Activated CD4-positive, alpha-beta T cell treated with anti-CD3 and anti-CD28 coated beads, Interleukin-2, amount 10 ng/mL, durations not matched to agents 24 days and 14 days (primary cell): ENCODE measurements around the gene GBGT1. TPM values are rescaled to one million over a fixed set of nuclear protein-coding genes. Genes with fewer than 3 reads are reported as not detected.
A peak's percentile ranks its signal among the peaks of the same experiment; 100 is the strongest.

Source experiments
- DNase-seq: peaks from one replicate; pipeline ENCODE4 v3.0.0; 2022
- H3K27ac Mint-ChIP-seq: one replicate; pipeline ENCODE4 v1.8.0; 2022; ENCODE audit warnings: mild to moderate bottlenecking, mixed read lengths
- H3K27me3 Mint-ChIP-seq: one replicate; pipeline ENCODE4 v1.8.0; 2022; ENCODE audit warnings: mixed read lengths
- H3K36me3 Mint-ChIP-seq: one replicate; pipeline ENCODE4 v1.8.0; 2022; ENCODE audit warnings: low read depth, mild to moderate bottlenecking, mixed read lengths
- H3K4me1 Mint-ChIP-seq: one replicate; pipeline ENCODE4 v1.8.0; 2021; ENCODE audit warnings: mixed read lengths
- H3K4me3 Mint-ChIP-seq: one replicate; pipeline ENCODE4 v1.8.0; 2022; ENCODE audit warnings: mild to moderate bottlenecking, moderate library complexity, mixed read lengths
- H3K9me3 Mint-ChIP-seq: one replicate; pipeline ENCODE4 v1.8.0; 2021; ENCODE audit warnings: mixed read lengths
- intact Hi-C: fragments of 100-400 bp; cut with micrococcal nuclease; formaldehyde crosslinking; loops from one replicate; pipeline ENCODE4 v1.15.1; 2023
- total RNA-seq: library from RNA; stranded (reverse); gene quantifications from 2 replicates; pipeline ENCODE4 v1.2.3, GENCODE V29; 2022

Gene GBGT1
- total RNA-seq, 1 donor from 2014 or later, result 8.2 TPM

DNA sequence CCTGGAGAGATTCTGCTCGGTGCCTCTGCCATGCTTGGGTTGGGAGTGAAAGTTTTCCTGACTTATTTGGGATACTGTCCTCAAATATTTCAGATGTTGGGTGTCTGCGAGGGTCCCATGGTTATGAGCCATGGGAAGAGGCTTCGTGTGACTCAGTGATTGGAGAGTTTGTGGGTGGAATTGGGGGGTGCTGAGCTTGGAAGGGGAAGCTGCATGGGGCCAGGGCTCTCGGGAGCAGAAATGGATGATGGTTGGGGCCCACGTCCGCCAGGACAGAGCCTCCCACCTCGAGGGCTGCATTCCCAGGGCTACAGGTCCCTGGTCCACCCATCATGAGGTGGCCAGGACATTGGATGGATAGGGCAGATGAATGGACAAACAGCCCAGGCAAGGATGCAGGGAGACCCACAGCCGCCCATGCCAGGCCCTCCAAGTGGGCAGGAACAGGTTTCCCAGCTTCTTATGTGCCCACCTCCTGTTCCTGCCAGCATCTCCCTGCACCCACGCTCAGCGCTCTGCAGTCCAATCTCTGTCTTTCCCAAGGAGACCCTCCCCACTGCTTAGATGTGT lies 39.9 kb upstream of the GBGT1 start:
- Mint-ChIP-seq H3K27ac (no peak overlapping the region), H3K36me3 (no peaks in the 10 kb centered on the region), H3K9me3 (no peaks in the 10 kb centered on the region), H3K4me1 (peaks cover 3% of the 10 kb centered on the region), H3K4me3 (no peak overlapping the region), H3K27me3 (peaks cover 8% of the 10 kb centered on the region)
- DNase-seq, result no peak
- intact Hi-C loops, result no loop called here

GRCh38 chr9:133202688-133203453 lies 39.2 kb upstream of the GBGT1 start:
- DNase-seq, result no peak
- Mint-ChIP-seq H3K4me3 (no peak overlapping the region), H3K4me1 (peaks cover 3% of the 10 kb centered on the region), H3K9me3 (no peaks in the 10 kb centered on the region), H3K27me3 (peaks cover 8% of the 10 kb centered on the region), H3K27ac (no peak overlapping the region), H3K36me3 (no peaks in the 10 kb centered on the region)
- intact Hi-C loops, result no loop called here

DNA sequence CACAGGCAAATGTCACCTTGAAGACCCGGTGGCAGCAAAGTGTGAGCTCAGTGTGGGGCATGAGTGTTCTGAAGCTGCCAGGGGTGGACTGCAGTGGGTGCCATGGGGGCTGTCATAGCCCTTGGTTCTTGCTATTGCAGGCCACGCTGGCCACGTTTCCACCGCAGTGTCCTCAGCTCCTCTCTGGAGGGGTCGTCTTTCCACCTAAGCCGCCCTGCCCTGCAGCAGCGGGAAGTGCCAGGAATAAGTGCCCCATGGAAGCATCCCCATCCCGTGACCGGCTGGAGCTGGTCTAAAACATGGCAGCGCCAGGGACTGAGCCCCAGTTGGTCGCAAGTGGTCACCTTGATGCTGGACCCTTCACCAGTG lies 38.4 kb upstream of the GBGT1 start:
- no peaks in the 10 kb centered on the region for H3K36me3 Mint-ChIP-seq
- peaks cover 9% of the 10 kb centered on the region for H3K27me3 Mint-ChIP-seq
- DNase-seq, result no peak
- intact Hi-C loops, result no loop called here
- no peak overlapping the region for H3K27ac Mint-ChIP-seq
- no peaks in the 10 kb centered on the region for H3K9me3 Mint-ChIP-seq
- H3K4me3 Mint-ChIP-seq, result no peak overlapping the region
- peaks cover 3% of the 10 kb centered on the region for H3K4me1 Mint-ChIP-seq

DNA sequence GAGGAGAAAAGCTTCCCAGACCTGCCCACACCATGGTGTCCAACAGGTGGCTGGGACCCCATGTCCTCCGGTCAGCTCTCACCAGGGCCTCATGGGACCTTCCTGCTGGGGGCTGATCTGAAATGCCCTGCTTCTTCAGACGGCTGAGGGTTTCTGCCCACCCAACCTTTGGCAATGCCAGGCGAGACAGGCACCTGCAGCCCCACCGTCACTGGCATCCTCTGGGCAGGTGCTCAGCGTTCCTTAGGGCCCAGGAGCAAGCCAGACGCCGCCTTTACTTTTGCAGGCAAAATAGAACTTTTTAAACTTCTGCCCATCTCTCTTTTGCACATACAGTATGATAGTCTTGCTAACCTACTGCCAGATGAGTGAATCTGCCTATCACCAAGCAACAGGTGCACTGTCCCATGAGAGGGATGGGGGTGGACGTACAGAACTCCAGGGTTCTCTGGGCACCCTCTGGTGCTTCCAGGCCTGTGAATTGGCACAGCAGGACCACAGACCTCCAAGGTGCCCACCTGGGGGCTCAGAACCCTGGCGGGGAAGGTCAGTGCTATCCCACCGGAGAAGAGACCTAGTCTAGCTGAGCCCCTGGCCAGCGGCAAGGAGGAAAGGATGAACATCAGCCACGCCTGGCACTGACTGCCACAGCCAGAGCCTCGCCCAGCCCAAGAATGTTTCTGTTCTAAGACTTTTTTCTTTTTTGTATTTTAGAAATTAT lies 37.9 kb upstream of the GBGT1 start:
- H3K9me3 Mint-ChIP-seq, result no peaks in the 10 kb centered on the region
- intact Hi-C loops, result no loop called here
- H3K27me3 Mint-ChIP-seq, result peaks cover 12% of the 10 kb centered on the region
- DNase-seq, result no peak
- no peaks in the 10 kb centered on the region for H3K36me3 Mint-ChIP-seq
- H3K4me1 Mint-ChIP-seq, result peaks cover 3% of the 10 kb centered on the region
- H3K27ac Mint-ChIP-seq, result no peak overlapping the region
- no peak overlapping the region for H3K4me3 Mint-ChIP-seq

GRCh38 chr9:133200631-133201030 lies 36.9 kb upstream of the GBGT1 start:
- intact Hi-C loops, result no loop called here
- Mint-ChIP-seq H3K4me1 (peaks cover 3% of the 10 kb centered on the region), H3K9me3 (no peaks in the 10 kb centered on the region), H3K27me3 (peaks cover 14% of the 10 kb centered on the region), H3K27ac (no peak overlapping the region), H3K36me3 (no peaks in the 10 kb centered on the region), H3K4me3 (no peak overlapping the region)
- DNase-seq, result no peak

DNA sequence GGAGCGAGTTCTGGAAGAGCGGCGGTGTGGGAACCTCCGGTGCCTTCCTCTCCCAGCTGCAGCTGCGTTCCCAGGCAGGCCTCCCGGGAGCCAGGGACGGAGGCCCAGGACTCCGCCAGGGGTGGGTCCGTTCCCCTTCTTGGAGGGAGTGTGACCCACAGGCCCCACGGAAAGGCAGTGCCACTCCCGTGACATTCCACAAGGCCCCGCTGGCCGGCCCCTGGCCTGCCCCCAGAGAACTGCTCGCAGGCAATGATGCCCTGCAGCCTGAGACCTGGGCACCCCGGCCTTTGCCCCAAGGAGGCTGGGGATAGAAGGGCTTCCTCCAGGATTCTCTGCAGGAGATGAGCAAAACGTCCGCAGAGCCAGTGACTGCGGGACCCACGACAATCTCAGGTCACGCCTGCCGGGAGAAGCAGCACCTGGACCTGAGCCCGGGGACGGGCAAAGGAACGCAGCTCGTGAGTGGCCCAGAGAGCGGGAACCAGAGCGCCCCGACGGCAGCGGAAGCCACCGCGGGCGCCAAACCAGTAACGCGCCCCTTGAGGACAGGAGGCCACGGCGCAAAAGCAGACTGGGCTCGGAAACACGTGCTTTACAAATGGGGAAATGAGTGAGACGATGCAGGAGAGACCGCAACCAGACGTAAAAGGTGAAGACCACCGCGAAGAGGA lies 36.1 kb upstream of the GBGT1 start:
- Mint-ChIP-seq H3K27me3 (peaks cover 19% of the 10 kb centered on the region), H3K4me3 (peak overlapping the region; percentile 75), H3K4me1 (peaks cover 3% of the 10 kb centered on the region), H3K36me3 (peaks cover 2% of the 10 kb centered on the region), H3K9me3 (peaks cover 4% of the 10 kb centered on the region), H3K27ac (no peak overlapping the region)
- peak; percentile 76 for DNase-seq
- intact Hi-C loops, result no loop called here

DNA sequence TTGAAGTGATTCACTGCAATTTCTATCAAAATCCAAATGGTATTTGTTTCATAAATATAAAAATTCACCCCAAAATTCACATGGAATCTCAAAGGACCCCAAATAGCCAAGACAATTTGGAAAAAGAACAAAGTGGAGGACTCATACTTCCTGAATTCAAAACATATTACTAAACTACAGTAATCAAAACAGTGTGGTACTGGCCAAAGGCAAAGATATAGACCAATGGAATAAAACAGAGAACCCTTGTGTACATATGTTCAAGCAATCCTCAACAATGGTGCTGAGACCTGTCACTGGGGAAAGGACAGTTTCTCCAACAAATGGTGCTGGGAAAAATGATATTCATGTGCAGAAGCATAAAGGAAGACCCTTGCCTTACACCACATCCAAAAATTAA lies 31.3 kb upstream of the GBGT1 start:
- Mint-ChIP-seq H3K27ac (no peak overlapping the region), H3K27me3 (peaks cover 22% of the 10 kb centered on the region), H3K4me1 (peaks cover 3% of the 10 kb centered on the region), H3K36me3 (peaks cover 2% of the 10 kb centered on the region), H3K9me3 (peaks cover 4% of the 10 kb centered on the region), H3K4me3 (no peak overlapping the region)
- no peak for DNase-seq
- intact Hi-C loops, result no loop called here

DNA sequence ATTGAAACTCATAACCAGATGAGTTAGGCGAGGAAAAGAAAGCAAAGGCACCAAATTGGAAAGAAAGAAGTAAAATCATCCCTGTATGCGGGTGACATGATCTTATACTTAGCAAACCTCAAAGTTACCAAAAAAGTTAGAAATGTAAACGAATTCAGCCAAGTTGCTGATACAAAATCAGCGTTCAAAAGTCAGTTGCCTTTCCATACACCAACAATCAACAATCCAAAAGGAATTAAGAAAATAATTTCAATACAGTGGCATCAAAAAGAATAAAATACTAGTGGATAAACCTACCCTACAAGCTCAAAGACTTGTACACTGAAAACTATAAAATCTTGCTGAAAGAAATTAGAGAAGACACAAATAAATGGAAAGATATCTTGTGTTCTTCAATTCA lies 30.9 kb upstream of the GBGT1 start:
- Mint-ChIP-seq H3K36me3 (peaks cover 2% of the 10 kb centered on the region), H3K27me3 (peaks cover 21% of the 10 kb centered on the region), H3K9me3 (peaks cover 4% of the 10 kb centered on the region), H3K27ac (no peak overlapping the region), H3K4me1 (peaks cover 3% of the 10 kb centered on the region), H3K4me3 (no peak overlapping the region)
- intact Hi-C loops, result no loop called here
- no peak for DNase-seq

DNA sequence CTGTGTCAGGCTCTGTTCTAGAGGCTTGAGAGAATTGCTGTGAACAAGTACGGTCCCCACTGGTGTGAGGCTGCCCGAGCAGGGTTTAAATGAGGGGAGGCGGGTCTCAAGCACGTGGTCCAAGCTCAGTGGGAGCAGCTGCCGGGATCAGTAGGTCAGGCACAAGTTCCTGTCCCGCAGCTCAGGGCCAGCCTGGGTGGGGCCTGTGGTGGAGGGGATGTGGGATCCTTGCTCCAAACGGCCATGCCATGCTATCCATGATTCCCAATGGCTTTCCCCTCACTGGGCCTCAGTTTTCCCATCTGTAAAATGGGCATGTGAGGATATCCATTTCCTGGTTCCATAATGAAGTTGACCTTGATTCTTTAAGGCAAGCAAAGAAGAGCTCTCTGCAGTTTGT lies 28.3 kb upstream of the GBGT1 start:
- DNase-seq, result no peak
- Mint-ChIP-seq H3K4me3 (no peak overlapping the region), H3K4me1 (no peaks in the 10 kb centered on the region), H3K27me3 (peaks cover 33% of the 10 kb centered on the region), H3K36me3 (peaks cover 2% of the 10 kb centered on the region), H3K9me3 (peaks cover 4% of the 10 kb centered on the region), H3K27ac (no peak overlapping the region)
- intact Hi-C loops, result no loop called here

DNA sequence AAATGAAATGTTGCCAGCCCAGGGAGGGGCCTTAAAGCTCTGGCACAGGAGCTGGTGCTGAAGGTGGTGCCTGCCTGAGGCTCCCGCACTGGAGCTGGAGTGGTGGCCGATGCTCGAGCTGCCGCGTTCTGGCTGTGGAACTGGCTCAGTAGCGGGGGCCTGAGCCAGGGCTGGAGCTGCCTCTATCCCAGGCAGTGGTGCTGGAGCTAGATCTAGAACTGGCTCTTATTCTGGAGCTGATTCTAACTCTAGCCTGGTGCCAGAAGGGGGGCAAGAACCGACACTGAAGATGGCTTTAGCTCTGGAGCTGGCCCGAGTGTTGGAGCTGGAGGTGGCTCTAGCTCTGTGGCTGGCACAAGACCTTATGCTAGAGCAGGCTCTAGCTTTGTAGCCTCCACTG lies 26.1 kb upstream of the GBGT1 start:
- H3K4me3 Mint-ChIP-seq, result no peak overlapping the region
- peaks cover 32% of the 10 kb centered on the region for H3K27me3 Mint-ChIP-seq
- no peak overlapping the region for H3K27ac Mint-ChIP-seq
- DNase-seq, result no peak
- peaks cover 7% of the 10 kb centered on the region for H3K4me1 Mint-ChIP-seq
- no peaks in the 10 kb centered on the region for H3K9me3 Mint-ChIP-seq
- intact Hi-C loops, result loop anchor here (5.0 to 10.0 kb wide), 4 partner anchors 85 to 545 kb away; partner anchors contain the start of genes ABO and SARDH
- H3K36me3 Mint-ChIP-seq, result no peaks in the 10 kb centered on the region

DNA sequence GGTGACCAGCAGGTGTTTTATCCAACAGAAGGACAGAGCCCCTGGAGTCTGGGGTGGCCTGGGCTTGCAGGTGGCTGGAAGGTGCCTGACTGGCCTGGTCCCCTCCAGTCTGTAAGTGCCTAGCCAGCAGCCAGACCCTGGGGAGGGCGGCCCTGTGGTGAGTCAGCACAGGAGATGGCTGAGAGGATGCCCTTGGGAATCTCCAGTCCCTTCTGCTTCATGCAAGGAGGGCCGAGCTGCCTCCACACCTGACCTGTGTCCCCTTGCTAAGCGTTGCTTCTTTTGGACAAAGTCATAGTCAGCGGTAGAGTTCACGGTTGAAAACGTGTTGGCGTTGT lies 25.1 kb upstream of the GBGT1 start:
- H3K27me3 Mint-ChIP-seq, result peaks cover 33% of the 10 kb centered on the region
- peaks cover 13% of the 10 kb centered on the region for H3K4me1 Mint-ChIP-seq
- no peaks in the 10 kb centered on the region for H3K36me3 Mint-ChIP-seq
- H3K4me3 Mint-ChIP-seq, result no peak overlapping the region
- H3K27ac Mint-ChIP-seq, result no peak overlapping the region
- no peaks in the 10 kb centered on the region for H3K9me3 Mint-ChIP-seq
- DNase-seq, result no peak
- intact Hi-C loops, result loop anchor here (5.0 to 10.0 kb wide), 4 partner anchors 86 to 546 kb away; partner anchors contain the start of genes ABO and SARDH

DNA sequence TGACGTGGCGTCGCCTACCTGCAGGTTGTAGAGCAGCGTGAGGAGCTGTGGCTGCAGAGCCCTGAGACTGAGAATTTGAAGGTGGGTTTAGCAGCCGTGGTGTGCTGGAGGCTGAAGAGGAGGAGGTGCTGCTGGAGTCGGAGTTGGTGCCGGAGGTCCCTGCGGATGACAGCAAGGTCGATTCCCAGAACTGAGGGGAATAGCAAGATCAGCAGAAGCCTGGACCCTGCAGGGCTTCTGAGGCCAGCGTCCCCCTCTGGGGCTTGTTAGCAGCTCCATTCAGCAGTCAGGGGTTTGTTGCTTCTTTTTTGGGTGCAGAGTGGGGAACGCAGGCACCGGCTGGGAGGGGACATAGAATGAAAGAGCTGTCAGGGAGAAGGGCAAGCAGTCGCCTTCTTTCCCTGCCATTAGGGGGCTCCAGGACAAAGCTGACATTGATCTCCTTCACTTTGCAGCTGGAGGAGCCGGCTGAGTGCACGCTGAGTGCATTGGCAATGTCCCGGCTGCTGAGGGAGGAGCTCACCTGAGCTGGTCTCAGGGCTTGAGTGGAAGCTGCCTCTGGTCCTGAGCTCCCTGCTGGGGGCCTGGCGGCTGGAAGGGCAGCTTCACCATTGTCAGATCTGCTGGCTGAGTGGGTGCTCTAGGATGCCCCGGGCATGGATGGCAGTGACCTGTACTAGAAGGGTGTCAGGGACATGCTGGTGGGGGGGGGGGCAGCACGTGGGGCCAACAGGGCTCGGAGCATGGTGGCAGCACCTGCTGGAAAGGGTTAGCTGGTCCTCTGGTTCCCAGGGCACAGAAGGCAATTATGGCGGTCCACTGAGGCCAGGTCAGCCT lies 24.5 kb upstream of the GBGT1 start:
- Mint-ChIP-seq H3K4me1 (peaks cover 17% of the 10 kb centered on the region), H3K9me3 (no peaks in the 10 kb centered on the region), H3K4me3 (no peak overlapping the region), H3K36me3 (no peaks in the 10 kb centered on the region), H3K27ac (no peak overlapping the region), H3K27me3 (peaks cover 34% of the 10 kb centered on the region)
- intact Hi-C loops, result loop anchor here (5.0 to 10.0 kb wide), 4 partner anchors 87 to 547 kb away; partner anchors contain the start of genes ABO and SARDH
- peak; percentile 63 for DNase-seq

DNA sequence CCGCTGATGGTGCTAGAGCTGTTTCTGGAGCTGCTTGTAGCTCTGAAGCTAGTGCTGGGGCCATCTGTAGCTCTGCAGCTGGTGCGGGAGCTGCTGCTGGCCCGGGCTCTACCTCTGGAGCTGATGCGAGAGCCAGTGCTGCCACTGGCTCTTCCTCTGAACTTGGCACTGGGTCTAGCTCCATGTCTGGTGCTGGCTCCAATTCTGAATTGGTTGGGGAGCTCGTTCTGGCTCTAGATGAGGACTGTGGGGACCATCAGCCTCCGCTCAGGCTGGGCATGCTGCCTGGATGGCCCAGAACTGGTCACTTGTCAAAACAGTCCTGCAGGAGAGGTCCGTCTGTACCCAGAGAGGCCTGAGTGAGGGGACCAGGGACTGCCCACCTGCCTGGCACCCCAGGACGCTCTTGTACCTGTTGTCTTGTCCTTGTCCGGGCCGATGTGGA lies 23.9 kb upstream of the GBGT1 start:
- intact Hi-C loops, result loop anchor here (5.0 to 10.0 kb wide), 4 partner anchors 87 to 547 kb away; partner anchors contain the start of genes ABO and SARDH
- peaks cover 40% of the 10 kb centered on the region for H3K27me3 Mint-ChIP-seq
- peaks cover 20% of the 10 kb centered on the region for H3K4me1 Mint-ChIP-seq
- DNase-seq, result no peak
- no peak overlapping the region for H3K4me3 Mint-ChIP-seq
- H3K36me3 Mint-ChIP-seq, result no peaks in the 10 kb centered on the region
- H3K9me3 Mint-ChIP-seq, result no peaks in the 10 kb centered on the region
- H3K27ac Mint-ChIP-seq, result no peak overlapping the region
